ENCODE measurements around the gene GIMAP1. TPM values are rescaled to one million over a fixed set of nuclear protein-coding genes. Genes with fewer than 3 reads are reported as not detected.

GIMAP1 gene
- total RNA-seq, 1 experiment from 2014 or later, result 0.10 TPM

GRCh38 chr7:150759479-150759878 is 43.1 kb downstream of the GIMAP1 start:
- ChIA-PET POLR2A (no interaction called here), RAD21 (ENCODE audit: low non-redundant PET in 1 of 2, low total read pairs in 2 of 2, uncharacterized antibody in 2 of 2, unreplicated experiment in 2 of 2) (no interaction called here), CTCF (interaction anchor here (1.4 kb wide), 1 partner anchor 310 kb away, joined by 3 read pairs; no protein-coding TSS in a partner anchor)
- no peak overlapping the region for H3K4me2 ChIP-seq (ENCODE audit: low read length)
- no peaks in the 10 kb centered on the region for H3K79me2 ChIP-seq (ENCODE audit: insufficient read depth, low read length)
- no peaks in the 10 kb centered on the region for H3K36me3 ChIP-seq (ENCODE audit: control insufficient read depth in 1 of 2, insufficient read depth in 2 of 2, low read length in 2 of 2)
- H2AFZ ChIP-seq (ENCODE audit: low read depth, low read length, poor library complexity, severe bottlenecking), result no peak overlapping the region
- H3K27ac ChIP-seq (ENCODE audit: low read depth, low read length), result no peak overlapping the region
- no peaks in the 10 kb centered on the region; the same call in 1 of the 2 replicates for H3K27me3 ChIP-seq (ENCODE audit: insufficient read depth, low read length)
- no peaks in the 10 kb centered on the region for H3K9me3 ChIP-seq (ENCODE audit: control insufficient read depth in 1 of 2, insufficient read depth in 1 of 2, low read depth in 1 of 2, low read length in 2 of 2)
- TF ChIP-seq JUND (IDR thresholded peaks at IDR 0.05) (no peak), CTCF (IDR thresholded peaks at IDR 0.05 in 2 of 3, conservative IDR thresholded peaks at IDR 0.05 in 1 of 3; ENCODE audit: borderline replicate concordance in 1 of 3, insufficient read depth in 1 of 3, low read depth in 2 of 3, low read length in 2 of 3) (no peak), CEBPB (IDR thresholded peaks at IDR 0.05; ENCODE audit: low read depth) (no peak), RAD21 (IDR thresholded peaks at IDR 0.05; ENCODE audit: low read depth) (no peak), YY1 (IDR thresholded peaks at IDR 0.05; ENCODE audit: extremely low read depth, insufficient replicate concordance, low read depth, low read length) (no peak), ELF1 (IDR thresholded peaks at IDR 0.05; ENCODE audit: borderline replicate concordance, low read depth) (no peak), POLR2AphosphoS5 (IDR thresholded peaks at IDR 0.05; ENCODE audit: low read depth, low read length) (no peak), REST (IDR thresholded peaks at IDR 0.05; ENCODE audit: low read depth) (no peak), EZH2phosphoT487 (IDR thresholded peaks at IDR 0.05; ENCODE audit: borderline replicate concordance) (no peak), ZFX (IDR thresholded peaks at IDR 0.05) (no peak), ATF3 (IDR thresholded peaks at IDR 0.05) (no peak), SRF (IDR thresholded peaks at IDR 0.05; ENCODE audit: low read depth) (no peak), CBX3 (IDR thresholded peaks at IDR 0.05; ENCODE audit: low read depth) (no peak), EGR1 (IDR thresholded peaks at IDR 0.05; ENCODE audit: low read depth) (no peak)
- DNase-seq (ENCODE audit: low read depth, low spot score), result no peak
- H3K9me2 ChIP-seq (ENCODE audit: insufficient read depth), result no peaks in the 10 kb centered on the region
- intact Hi-C loops (cut with micrococcal nuclease), result loop anchor here (5.0 kb wide), 1 partner anchor 472 kb away; no protein-coding TSS in a partner anchor
- ATAC-seq, result no peak
- H4K20me1 ChIP-seq (ENCODE audit: insufficient read depth), result no peaks in the 10 kb centered on the region; the same call in 1 of the 2 replicates
- no TSS peak for BruUV-seq (replicated peaks)
- no peak overlapping the region for H3K4me3 ChIP-seq (replicated peaks in 1 of 2; ENCODE audit: low read depth in 1 of 2, low read length in 2 of 2)
- H3K4me1 ChIP-seq (ENCODE audit: control insufficient read depth in 1 of 2, insufficient read depth in 2 of 2, low read length in 2 of 2), result no peaks in the 10 kb centered on the region
- H3K9ac ChIP-seq (ENCODE audit: low read length), result no peak overlapping the region

Measured in HCT116 (cell line).